Measurements from ENCODE around the gene AIG1. TPM values are rescaled to one million over a fixed set of nuclear protein-coding genes. Genes with fewer than 3 reads are reported as not detected.

AIG1 gene
- polyA plus RNA-seq, 1 donor from 2014 or later: 23.2 TPM

- no peak overlapping the region for H3K27ac ChIP-seq (ENCODE audit: low read length)
- no peaks in the 10 kb centered on the region for H3K27me3 ChIP-seq (ENCODE audit: insufficient read depth, low read depth, low read length)
- H3K4me3 ChIP-seq (ENCODE audit: low read length): no peak overlapping the region
- no peak overlapping the region for H2AFZ ChIP-seq (ENCODE audit: low read depth, low read length)
- TF ChIP-seq TAF1 (IDR thresholded peaks at IDR 0.05; ENCODE audit: low read depth) (no peak), RAD21 (conservative IDR thresholded peaks at IDR 0.05) (no peak), SMC3 (conservative IDR thresholded peaks at IDR 0.05; ENCODE audit: poor library complexity) (no peak), MXI1 (conservative IDR thresholded peaks at IDR 0.05; ENCODE audit: poor library complexity, severe bottlenecking) (no peak), EZH2 (IDR thresholded peaks at IDR 0.05; ENCODE audit: borderline replicate concordance, insufficient read depth, low read length, poor library complexity, severe bottlenecking) (no peak), POLR2AphosphoS5 (IDR thresholded peaks at IDR 0.05) (no peak), EP300 (conservative IDR thresholded peaks at IDR 0.05; ENCODE audit: poor library complexity, severe bottlenecking) (no peak)
- TF ChIP-seq, protein P1, sequence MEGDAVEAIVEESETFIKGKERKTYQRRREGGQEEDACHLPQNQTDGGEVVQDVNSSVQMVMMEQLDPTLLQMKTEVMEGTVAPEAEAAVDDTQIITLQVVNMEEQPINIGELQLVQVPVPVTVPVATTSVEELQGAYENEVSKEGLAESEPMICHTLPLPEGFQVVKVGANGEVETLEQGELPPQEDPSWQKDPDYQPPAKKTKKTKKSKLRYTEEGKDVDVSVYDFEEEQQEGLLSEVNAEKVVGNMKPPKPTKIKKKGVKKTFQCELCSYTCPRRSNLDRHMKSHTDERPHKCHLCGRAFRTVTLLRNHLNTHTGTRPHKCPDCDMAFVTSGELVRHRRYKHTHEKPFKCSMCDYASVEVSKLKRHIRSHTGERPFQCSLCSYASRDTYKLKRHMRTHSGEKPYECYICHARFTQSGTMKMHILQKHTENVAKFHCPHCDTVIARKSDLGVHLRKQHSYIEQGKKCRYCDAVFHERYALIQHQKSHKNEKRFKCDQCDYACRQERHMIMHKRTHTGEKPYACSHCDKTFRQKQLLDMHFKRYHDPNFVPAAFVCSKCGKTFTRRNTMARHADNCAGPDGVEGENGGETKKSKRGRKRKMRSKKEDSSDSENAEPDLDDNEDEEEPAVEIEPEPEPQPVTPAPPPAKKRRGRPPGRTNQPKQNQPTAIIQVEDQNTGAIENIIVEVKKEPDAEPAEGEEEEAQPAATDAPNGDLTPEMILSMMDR (IDR thresholded peaks at IDR 0.05; ENCODE audit: poor library complexity, severe bottlenecking): no peak
- TF ChIP-seq, protein P2, sequence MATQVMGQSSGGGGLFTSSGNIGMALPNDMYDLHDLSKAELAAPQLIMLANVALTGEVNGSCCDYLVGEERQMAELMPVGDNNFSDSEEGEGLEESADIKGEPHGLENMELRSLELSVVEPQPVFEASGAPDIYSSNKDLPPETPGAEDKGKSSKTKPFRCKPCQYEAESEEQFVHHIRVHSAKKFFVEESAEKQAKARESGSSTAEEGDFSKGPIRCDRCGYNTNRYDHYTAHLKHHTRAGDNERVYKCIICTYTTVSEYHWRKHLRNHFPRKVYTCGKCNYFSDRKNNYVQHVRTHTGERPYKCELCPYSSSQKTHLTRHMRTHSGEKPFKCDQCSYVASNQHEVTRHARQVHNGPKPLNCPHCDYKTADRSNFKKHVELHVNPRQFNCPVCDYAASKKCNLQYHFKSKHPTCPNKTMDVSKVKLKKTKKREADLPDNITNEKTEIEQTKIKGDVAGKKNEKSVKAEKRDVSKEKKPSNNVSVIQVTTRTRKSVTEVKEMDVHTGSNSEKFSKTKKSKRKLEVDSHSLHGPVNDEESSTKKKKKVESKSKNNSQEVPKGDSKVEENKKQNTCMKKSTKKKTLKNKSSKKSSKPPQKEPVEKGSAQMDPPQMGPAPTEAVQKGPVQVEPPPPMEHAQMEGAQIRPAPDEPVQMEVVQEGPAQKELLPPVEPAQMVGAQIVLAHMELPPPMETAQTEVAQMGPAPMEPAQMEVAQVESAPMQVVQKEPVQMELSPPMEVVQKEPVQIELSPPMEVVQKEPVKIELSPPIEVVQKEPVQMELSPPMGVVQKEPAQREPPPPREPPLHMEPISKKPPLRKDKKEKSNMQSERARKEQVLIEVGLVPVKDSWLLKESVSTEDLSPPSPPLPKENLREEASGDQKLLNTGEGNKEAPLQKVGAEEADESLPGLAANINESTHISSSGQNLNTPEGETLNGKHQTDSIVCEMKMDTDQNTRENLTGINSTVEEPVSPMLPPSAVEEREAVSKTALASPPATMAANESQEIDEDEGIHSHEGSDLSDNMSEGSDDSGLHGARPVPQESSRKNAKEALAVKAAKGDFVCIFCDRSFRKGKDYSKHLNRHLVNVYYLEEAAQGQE (IDR thresholded peaks at IDR 0.05; ENCODE audit: borderline replicate concordance): no peak
- H3K4me2 ChIP-seq (ENCODE audit: low read length): no peak overlapping the region
- H3K36me3 ChIP-seq (ENCODE audit: insufficient read depth, low read length): no peaks in the 10 kb centered on the region
- H3K9me3 ChIP-seq (ENCODE audit: low read length): no peaks in the 10 kb centered on the region
- H3K9ac ChIP-seq (ENCODE audit: low read length): no peak overlapping the region
- no peaks in the 10 kb centered on the region for H3K79me2 ChIP-seq (replicated peaks; ENCODE audit: insufficient read depth, low read length)
- H4K20me1 ChIP-seq (ENCODE audit: insufficient read depth): no peaks in the 10 kb centered on the region
- H3K9me2 ChIP-seq (ENCODE audit: insufficient read depth, low read length): no peaks in the 10 kb centered on the region
- no peaks in the 10 kb centered on the region for H3F3A ChIP-seq (ENCODE audit: insufficient read depth, low read length, poor library complexity, severe bottlenecking)
Measured at GRCh38 chr6:143099647-143100046, 39.0 kb downstream of the AIG1 start.

GRCh38 chr6:143100429-143100828 lies 39.7 kb downstream of the AIG1 start:
- Histone ChIP-seq H3K27me3 (ENCODE audit: insufficient read depth, low read depth, low read length) (no peaks in the 10 kb centered on the region), H3K9ac (ENCODE audit: low read length) (no peak overlapping the region), H3K36me3 (ENCODE audit: insufficient read depth, low read length) (no peaks in the 10 kb centered on the region), H3K9me3 (ENCODE audit: low read length) (no peaks in the 10 kb centered on the region), H3K4me2 (ENCODE audit: low read length) (no peak overlapping the region), H3K9me2 (ENCODE audit: insufficient read depth, low read length) (no peaks in the 10 kb centered on the region), H4K20me1 (ENCODE audit: insufficient read depth) (no peaks in the 10 kb centered on the region), H2AFZ (ENCODE audit: low read depth, low read length) (no peak overlapping the region), H3K27ac (ENCODE audit: low read length) (no peak overlapping the region), H3K79me2 (replicated peaks; ENCODE audit: insufficient read depth, low read length) (no peaks in the 10 kb centered on the region), H3F3A (ENCODE audit: insufficient read depth, low read length, poor library complexity, severe bottlenecking) (no peaks in the 10 kb centered on the region), H3K4me3 (ENCODE audit: low read length) (no peak overlapping the region)
- TF ChIP-seq EZH2 (IDR thresholded peaks at IDR 0.05; ENCODE audit: borderline replicate concordance, insufficient read depth, low read length, poor library complexity, severe bottlenecking): no peak
- no peak for TF ChIP-seq POLR2AphosphoS5 (IDR thresholded peaks at IDR 0.05)
- TF ChIP-seq SMC3 (conservative IDR thresholded peaks at IDR 0.05; ENCODE audit: poor library complexity): no peak
- TF ChIP-seq TAF1 (IDR thresholded peaks at IDR 0.05; ENCODE audit: low read depth): no peak
- TF ChIP-seq RAD21 (conservative IDR thresholded peaks at IDR 0.05): no peak
- TF ChIP-seq, protein P2 (IDR thresholded peaks at IDR 0.05; ENCODE audit: borderline replicate concordance): no peak
- no peak for TF ChIP-seq MXI1 (conservative IDR thresholded peaks at IDR 0.05; ENCODE audit: poor library complexity, severe bottlenecking)
- TF ChIP-seq EP300 (conservative IDR thresholded peaks at IDR 0.05; ENCODE audit: poor library complexity, severe bottlenecking): no peak
- TF ChIP-seq, protein P1 (IDR thresholded peaks at IDR 0.05; ENCODE audit: poor library complexity, severe bottlenecking): no peak
